Measurements from ENCODE around the gene KLC1.

KLC1 gene

GRCh38 chr14:103700753-103701490 is 71.9 kb downstream of the KLC1 start:
- Histone ChIP-seq H3K4me1 (peaks cover 63% of the 10 kb centered on the region), H3K9me3 (no peaks in the 10 kb centered on the region), H3K27me3 (no peaks in the 10 kb centered on the region), H3K4me2 (peak overlapping the region; percentile 42), H3K27ac (peak overlapping the region; percentile 31), H3K9ac (no peak overlapping the region), H4K20me1 (peaks cover 89% of the 10 kb centered on the region), H3K36me3 (peaks cover 92% of the 10 kb centered on the region), H3K4me3 (no peak overlapping the region)
- TF ChIP-seq Cebpa-rat (IDR thresholded peaks at IDR 0.05) = no peak

GRCh38 chr14:103702095-103702494 is 73.1 kb downstream of the KLC1 start:
- no peaks in the 10 kb centered on the region for H3K9me3 ChIP-seq
- peaks cover 99% of the 10 kb centered on the region for H3K36me3 ChIP-seq
- H3K4me1 ChIP-seq = peaks cover 51% of the 10 kb centered on the region
- no peak overlapping the region for H3K4me3 ChIP-seq
- no peak overlapping the region for H3K27ac ChIP-seq
- H3K4me2 ChIP-seq = peak overlapping the region; percentile 42
- TF ChIP-seq Cebpa-rat (IDR thresholded peaks at IDR 0.05) = no peak
- peaks cover 89% of the 10 kb centered on the region for H4K20me1 ChIP-seq
- H3K27me3 ChIP-seq = no peaks in the 10 kb centered on the region
- H3K9ac ChIP-seq = no peak overlapping the region

GRCh38 chr14:103702497-103703432 is 73.8 kb downstream of the KLC1 start:
- Histone ChIP-seq H3K9ac (no peak overlapping the region), H3K27me3 (no peaks in the 10 kb centered on the region), H4K20me1 (peaks cover 89% of the 10 kb centered on the region), H3K9me3 (no peaks in the 10 kb centered on the region), H3K4me3 (no peak overlapping the region), H3K27ac (no peak overlapping the region), H3K4me1 (peaks cover 45% of the 10 kb centered on the region), H3K4me2 (no peak overlapping the region), H3K36me3 (peaks cover 100% of the 10 kb centered on the region)
- TF ChIP-seq Cebpa-rat (IDR thresholded peaks at IDR 0.05) = no peak

DNA sequence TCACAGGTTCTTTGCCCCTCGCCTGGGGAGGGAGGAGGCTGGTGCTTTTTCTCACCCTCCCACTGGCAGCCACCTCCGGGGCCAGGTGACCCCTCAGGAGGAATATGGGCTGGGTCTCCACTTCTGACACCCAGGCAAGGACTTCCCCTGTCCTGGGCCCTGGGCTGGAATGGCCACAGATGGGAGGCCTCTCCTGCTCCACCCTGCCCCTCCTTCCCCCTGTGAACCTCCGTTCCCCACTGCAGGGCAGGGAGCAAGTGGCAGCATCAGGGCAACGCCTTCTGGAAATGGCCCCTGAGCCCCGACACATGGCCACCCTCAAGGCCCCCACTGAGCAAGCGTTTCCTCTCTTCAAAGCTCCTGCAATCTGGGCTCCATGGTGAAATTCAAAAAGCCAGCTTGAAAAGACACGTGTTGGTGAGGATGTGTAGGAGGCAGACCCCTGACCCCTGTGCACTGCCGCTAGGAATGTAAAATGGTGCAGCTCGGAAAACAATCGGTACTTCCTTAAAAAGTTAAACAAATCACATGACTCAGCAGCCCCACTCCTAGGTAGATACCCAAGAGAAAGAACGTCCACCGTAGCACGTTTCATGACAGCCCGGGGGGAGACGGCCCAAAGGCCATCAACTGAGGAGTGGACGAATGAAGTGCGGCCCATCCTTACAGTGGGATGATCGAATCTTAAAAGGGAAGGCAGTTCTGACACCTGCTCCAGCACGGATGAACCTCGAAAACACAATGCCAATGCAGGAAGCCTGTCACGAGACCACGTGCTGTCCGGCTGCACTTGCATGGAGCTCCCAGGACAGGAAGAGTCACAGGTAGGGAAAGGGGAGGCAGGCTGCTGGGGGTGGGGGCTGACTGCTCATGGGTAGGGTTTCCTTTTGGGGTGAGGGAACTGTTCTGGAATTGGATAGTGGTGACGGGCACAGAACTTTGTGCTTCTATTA is 74.7 kb downstream of the KLC1 start:
- no peaks in the 10 kb centered on the region for H3K27me3 ChIP-seq
- no peak overlapping the region for H3K27ac ChIP-seq
- no peaks in the 10 kb centered on the region for H3K9me3 ChIP-seq
- H3K4me1 ChIP-seq = peaks cover 35% of the 10 kb centered on the region
- no peak for TF ChIP-seq Cebpa-rat (IDR thresholded peaks at IDR 0.05)
- no peak overlapping the region for H3K9ac ChIP-seq
- no peak overlapping the region for H3K4me2 ChIP-seq
- no peak overlapping the region for H3K4me3 ChIP-seq
- H3K36me3 ChIP-seq = peaks cover 100% of the 10 kb centered on the region
- peaks cover 86% of the 10 kb centered on the region for H4K20me1 ChIP-seq

DNA sequence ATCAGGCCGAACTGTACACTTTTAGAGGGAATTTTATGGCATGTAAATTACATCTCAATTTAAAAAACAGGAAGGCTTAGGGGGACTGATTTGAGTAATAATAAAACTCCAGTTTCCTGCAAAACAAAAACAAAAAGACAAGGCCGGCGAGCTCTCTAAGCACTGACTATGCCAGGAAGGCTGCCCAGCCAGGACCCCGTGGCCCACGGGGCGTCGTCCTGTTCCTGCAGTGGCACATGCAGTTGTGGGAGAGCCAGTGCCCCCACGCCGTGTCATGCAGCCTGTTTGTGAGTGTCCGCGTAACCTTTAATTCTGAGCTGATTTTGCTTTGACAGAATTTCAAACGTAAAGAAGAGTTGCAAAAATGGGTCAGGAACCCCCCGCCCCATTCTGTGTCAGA is 75.7 kb downstream of the KLC1 start:
- Histone ChIP-seq H3K9me3 (no peaks in the 10 kb centered on the region), H3K4me3 (no peak overlapping the region), H3K27me3 (no peaks in the 10 kb centered on the region), H3K36me3 (peaks cover 100% of the 10 kb centered on the region), H3K4me1 (peaks cover 27% of the 10 kb centered on the region), H3K27ac (no peak overlapping the region), H4K20me1 (peaks cover 86% of the 10 kb centered on the region), H3K4me2 (no peak overlapping the region), H3K9ac (no peak overlapping the region)
- TF ChIP-seq Cebpa-rat (IDR thresholded peaks at IDR 0.05) = no peak

GRCh38 chr14:103705118-103705503 is 76.1 kb downstream of the KLC1 start:
- Histone ChIP-seq H3K9me3 (no peaks in the 10 kb centered on the region), H3K27ac (no peak overlapping the region), H4K20me1 (peaks cover 86% of the 10 kb centered on the region), H3K4me3 (no peak overlapping the region), H3K4me2 (no peak overlapping the region), H3K27me3 (no peaks in the 10 kb centered on the region), H3K4me1 (peaks cover 23% of the 10 kb centered on the region), H3K9ac (no peak overlapping the region), H3K36me3 (peaks cover 100% of the 10 kb centered on the region)
- no peak for TF ChIP-seq Cebpa-rat (IDR thresholded peaks at IDR 0.05)

GRCh38 chr14:103705504-103706284 is 76.7 kb downstream of the KLC1 start:
- peaks cover 84% of the 10 kb centered on the region for H4K20me1 ChIP-seq
- H3K4me3 ChIP-seq = no peak overlapping the region
- H3K36me3 ChIP-seq = peaks cover 99% of the 10 kb centered on the region
- TF ChIP-seq Cebpa-rat (IDR thresholded peaks at IDR 0.05) = no peak
- no peaks in the 10 kb centered on the region for H3K9me3 ChIP-seq
- H3K9ac ChIP-seq = no peak overlapping the region
- H3K27me3 ChIP-seq = no peaks in the 10 kb centered on the region
- H3K4me2 ChIP-seq = no peak overlapping the region
- no peak overlapping the region for H3K27ac ChIP-seq
- H3K4me1 ChIP-seq = peaks cover 17% of the 10 kb centered on the region

DNA sequence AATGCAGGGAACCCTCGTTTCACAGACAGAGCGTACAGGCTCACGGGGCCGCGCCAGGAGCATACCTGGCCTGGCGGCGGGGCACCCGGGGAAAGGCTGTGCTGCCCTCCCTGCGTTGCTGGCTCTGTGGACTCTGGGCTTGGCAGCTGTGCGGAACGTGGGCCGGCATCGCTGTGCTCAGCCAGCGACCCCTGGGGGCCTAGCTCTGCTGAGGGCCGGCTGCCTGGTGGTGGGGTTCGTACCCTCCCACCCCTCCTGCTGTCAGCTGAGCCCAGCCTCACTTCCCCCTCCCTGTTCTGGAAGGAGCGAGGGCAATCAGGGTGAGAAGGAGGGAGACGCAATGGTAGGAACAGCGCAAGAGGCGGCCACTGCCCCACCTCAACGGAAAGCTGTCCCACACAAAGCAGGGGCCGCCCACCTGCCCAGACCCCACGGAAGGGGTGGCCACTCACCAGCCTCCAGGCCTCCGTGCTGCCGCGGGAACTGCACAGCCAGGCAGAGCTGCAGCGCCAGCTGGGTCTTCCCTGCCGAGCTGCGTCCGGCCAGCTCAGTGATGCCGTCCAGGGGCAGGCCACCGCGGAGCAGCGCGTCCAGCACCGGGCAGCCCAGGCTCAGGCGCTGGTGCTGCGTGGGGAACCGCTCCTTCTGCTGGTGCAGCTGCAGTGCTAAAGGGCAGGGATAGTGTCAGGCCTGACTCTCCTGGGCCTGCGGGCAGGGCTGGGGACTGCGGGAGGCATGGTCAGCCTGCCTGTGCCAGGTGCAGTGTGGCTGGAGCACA is 77.7 kb downstream of the KLC1 start:
- no peak overlapping the region for H3K4me2 ChIP-seq
- no peak overlapping the region for H3K9ac ChIP-seq
- H3K27ac ChIP-seq = no peak overlapping the region
- peaks cover 83% of the 10 kb centered on the region for H4K20me1 ChIP-seq
- H3K27me3 ChIP-seq = no peaks in the 10 kb centered on the region
- H3K9me3 ChIP-seq = no peaks in the 10 kb centered on the region
- no peak overlapping the region for H3K4me3 ChIP-seq
- TF ChIP-seq Cebpa-rat (IDR thresholded peaks at IDR 0.05) = no peak
- peaks cover 7% of the 10 kb centered on the region for H3K4me1 ChIP-seq
- H3K36me3 ChIP-seq = peaks cover 99% of the 10 kb centered on the region

Measured in BLaER1 (cell line).